Measurements from ENCODE around the gene DNLZ.
"Not testable (repeated sequence)": the region's sequence is repeated elsewhere in the genome, so short reads cannot be mapped to it uniquely, and the experiment has no call there.

The DNLZ gene

GRCh38 chr9:136358016-136358415 is 5.5 kb downstream of the DNLZ start:
- DNase-seq = no peak

- DNase-seq = no peak
These were observed 6.3 kb downstream of the DNLZ start for GRCh38 chr9:136357202-136357725.

- DNase-seq = no peak
These were observed 7.7 kb downstream of the DNLZ start for GRCh38 chr9:136355616-136356557.

- DNase-seq = no peak
These were observed 8.9 kb downstream of the DNLZ start for GRCh38 chr9:136354592-136355085.

GRCh38 chr9:136353757-136354488 is 9.6 kb downstream of the DNLZ start:
- DNase-seq = no peak

GRCh38 chr9:136353088-136353487 is 10.5 kb downstream of the DNLZ start:
- no peak for DNase-seq

- no peak for DNase-seq
These were observed 10.9 kb downstream of the DNLZ start for GRCh38 chr9:136352682-136353081.

GRCh38 chr9:136351868-136352267 is 11.7 kb downstream of the DNLZ start:
- not testable (repeated sequence) for DNase-seq

GRCh38 chr9:136351252-136351800 is 12.2 kb downstream of the DNLZ start:
- DNase-seq = no peak

GRCh38 chr9:136349546-136349945 is 14.0 kb downstream of the DNLZ start:
- DNase-seq = no peak

GRCh38 chr9:136348691-136349090 is 14.9 kb downstream of the DNLZ start:
- DNase-seq = no peak

- DNase-seq = no peak
These were observed 15.9 kb downstream of the DNLZ start for GRCh38 chr9:136347472-136348256.

GRCh38 chr9:136346927-136347465 is 16.5 kb downstream of the DNLZ start:
- no peak for DNase-seq

- DNase-seq = no peak
These were observed 17.4 kb downstream of the DNLZ start for GRCh38 chr9:136346157-136346481.

GRCh38 chr9:136345281-136346156 is 18.0 kb downstream of the DNLZ start:
- DNase-seq = no peak

GRCh38 chr9:136344544-136345280 is 18.8 kb downstream of the DNLZ start:
- no peak for DNase-seq

GRCh38 chr9:136343884-136344269 is 19.7 kb downstream of the DNLZ start:
- DNase-seq = no peak

GRCh38 chr9:136343121-136343883 is 20.2 kb downstream of the DNLZ start:
- DNase-seq = no peak

Data from NCI-H526 treated with DMSO at 0.1 percent for 48 hours (cell line).